Measurements from ENCODE around the gene CPTP.

- TF ChIP-seq, protein P1, sequence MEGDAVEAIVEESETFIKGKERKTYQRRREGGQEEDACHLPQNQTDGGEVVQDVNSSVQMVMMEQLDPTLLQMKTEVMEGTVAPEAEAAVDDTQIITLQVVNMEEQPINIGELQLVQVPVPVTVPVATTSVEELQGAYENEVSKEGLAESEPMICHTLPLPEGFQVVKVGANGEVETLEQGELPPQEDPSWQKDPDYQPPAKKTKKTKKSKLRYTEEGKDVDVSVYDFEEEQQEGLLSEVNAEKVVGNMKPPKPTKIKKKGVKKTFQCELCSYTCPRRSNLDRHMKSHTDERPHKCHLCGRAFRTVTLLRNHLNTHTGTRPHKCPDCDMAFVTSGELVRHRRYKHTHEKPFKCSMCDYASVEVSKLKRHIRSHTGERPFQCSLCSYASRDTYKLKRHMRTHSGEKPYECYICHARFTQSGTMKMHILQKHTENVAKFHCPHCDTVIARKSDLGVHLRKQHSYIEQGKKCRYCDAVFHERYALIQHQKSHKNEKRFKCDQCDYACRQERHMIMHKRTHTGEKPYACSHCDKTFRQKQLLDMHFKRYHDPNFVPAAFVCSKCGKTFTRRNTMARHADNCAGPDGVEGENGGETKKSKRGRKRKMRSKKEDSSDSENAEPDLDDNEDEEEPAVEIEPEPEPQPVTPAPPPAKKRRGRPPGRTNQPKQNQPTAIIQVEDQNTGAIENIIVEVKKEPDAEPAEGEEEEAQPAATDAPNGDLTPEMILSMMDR (IDR thresholded peaks at IDR 0.05) = no peak
- no peak for TF ChIP-seq POLR2A (IDR thresholded peaks at IDR 0.05)
Observed at GRCh38 chr1:1275836-1276235, 48.8 kb upstream of the CPTP start.

Measured in heart left ventricle (tissue), 13 donors.